ENCODE data around the gene MYOCOS. TPM values are rescaled to one million over a fixed set of nuclear protein-coding genes. Genes with fewer than 3 reads are reported as not detected.

MYOCOS gene
- total RNA-seq, 1 donor: under 0.01 TPM

DNA sequence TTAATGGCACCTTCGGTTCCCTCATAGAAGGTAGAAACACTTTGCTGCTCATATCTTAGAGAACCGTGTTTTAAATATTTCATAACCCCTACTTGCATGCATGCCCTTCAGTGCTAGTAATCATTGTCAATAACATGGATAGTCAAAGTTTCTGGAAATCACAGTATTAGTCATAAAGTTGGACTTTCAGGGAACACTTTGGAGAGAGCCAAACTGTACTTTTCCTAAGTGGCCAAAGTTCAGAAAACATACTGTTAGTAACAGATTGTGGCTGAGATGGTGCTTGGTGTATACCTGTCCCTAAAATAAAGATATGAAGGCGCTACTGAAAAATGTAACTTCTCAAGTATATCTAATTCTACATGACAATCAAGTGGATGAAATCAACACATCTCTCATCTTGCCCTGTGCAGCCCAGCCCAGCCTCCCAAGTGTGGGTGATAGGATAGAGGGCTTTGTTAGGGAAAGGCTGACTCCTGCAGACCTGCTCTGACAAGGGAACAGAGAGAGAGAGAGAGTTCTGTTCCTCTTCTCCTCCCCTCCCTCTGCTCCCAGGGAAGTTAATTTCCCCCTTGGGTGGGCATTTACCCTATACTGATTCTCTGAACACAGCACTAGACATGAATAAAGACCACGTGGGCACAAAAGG, 16.0 kb downstream of the MYOCOS start:
- H3K4me3 ChIP-seq (ENCODE audit: low read depth, low read length): no peak overlapping the region
- TF ChIP-seq, protein P1, sequence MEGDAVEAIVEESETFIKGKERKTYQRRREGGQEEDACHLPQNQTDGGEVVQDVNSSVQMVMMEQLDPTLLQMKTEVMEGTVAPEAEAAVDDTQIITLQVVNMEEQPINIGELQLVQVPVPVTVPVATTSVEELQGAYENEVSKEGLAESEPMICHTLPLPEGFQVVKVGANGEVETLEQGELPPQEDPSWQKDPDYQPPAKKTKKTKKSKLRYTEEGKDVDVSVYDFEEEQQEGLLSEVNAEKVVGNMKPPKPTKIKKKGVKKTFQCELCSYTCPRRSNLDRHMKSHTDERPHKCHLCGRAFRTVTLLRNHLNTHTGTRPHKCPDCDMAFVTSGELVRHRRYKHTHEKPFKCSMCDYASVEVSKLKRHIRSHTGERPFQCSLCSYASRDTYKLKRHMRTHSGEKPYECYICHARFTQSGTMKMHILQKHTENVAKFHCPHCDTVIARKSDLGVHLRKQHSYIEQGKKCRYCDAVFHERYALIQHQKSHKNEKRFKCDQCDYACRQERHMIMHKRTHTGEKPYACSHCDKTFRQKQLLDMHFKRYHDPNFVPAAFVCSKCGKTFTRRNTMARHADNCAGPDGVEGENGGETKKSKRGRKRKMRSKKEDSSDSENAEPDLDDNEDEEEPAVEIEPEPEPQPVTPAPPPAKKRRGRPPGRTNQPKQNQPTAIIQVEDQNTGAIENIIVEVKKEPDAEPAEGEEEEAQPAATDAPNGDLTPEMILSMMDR (IDR thresholded peaks at IDR 0.05; ENCODE audit: insufficient read depth, low read depth, low read length): no peak
- no peak for DNase-seq (ENCODE audit: low read depth)

DNA sequence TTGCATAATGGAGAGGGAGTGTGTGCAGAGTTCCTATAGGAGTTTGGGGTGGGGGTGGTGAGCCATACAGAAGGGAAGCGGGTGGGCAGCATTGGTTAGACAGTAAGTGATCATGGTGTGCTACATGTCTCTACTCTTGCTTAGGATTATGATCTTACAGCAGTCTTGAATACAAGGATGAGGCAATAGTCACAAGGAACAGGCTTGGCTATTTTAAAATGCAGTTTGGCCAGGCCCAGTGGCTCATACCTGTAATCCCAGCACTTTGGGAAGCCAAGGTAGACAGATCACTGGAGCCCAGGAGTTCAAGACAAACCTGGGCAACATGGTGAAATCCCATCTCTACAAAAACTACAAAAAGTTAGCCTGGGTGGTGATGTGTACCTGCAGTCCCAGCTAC, 18.2 kb downstream of the MYOCOS start:
- no peak for DNase-seq (ENCODE audit: low read depth)
- TF ChIP-seq, protein P1 (IDR thresholded peaks at IDR 0.05; ENCODE audit: insufficient read depth, low read depth, low read length): no peak
- no peak overlapping the region for H3K4me3 ChIP-seq (ENCODE audit: low read depth, low read length)

DNA sequence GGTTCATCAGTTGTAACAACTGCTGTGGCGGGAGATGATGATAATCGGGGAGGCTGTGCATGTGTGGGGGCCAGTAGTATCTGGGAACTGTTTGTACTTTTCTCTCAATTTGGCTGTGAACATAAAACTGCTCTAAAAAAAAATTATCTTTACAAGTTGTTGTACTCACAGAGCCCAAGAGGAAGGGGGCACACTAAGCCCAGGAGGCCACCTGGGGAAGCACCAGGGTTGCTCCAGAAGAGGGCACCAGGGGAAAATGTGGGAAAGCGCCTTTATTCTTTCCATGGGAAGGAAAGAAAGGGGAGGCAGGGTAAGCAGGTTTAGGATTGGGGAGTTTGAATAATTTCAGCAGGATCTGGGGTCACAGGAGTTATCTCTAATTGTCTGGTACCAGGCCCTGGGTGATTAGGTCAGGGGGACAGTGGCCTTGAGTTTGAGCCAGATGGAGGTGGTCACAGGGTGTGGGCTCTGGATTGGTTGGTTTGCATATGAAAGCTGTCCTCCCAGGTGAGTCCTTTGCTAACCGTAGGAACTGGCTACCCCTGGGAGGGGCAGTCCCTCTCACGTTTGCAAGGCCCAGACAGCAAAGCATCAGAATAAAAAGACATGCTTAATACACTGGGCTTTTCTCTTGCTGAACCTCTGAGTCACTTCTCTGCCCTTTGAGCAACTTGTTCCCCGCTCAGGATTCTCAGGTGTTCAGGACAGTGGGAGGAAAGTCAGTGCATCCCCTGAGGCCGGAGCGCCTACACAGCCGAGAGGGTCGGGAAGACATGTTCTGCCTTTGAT, 19.2 kb downstream of the MYOCOS start:
- TF ChIP-seq, protein P1 (IDR thresholded peaks at IDR 0.05; ENCODE audit: insufficient read depth, low read depth, low read length): no peak
- H3K4me3 ChIP-seq (ENCODE audit: low read depth, low read length): no peak overlapping the region
- DNase-seq (ENCODE audit: low read depth): no peak

DNA sequence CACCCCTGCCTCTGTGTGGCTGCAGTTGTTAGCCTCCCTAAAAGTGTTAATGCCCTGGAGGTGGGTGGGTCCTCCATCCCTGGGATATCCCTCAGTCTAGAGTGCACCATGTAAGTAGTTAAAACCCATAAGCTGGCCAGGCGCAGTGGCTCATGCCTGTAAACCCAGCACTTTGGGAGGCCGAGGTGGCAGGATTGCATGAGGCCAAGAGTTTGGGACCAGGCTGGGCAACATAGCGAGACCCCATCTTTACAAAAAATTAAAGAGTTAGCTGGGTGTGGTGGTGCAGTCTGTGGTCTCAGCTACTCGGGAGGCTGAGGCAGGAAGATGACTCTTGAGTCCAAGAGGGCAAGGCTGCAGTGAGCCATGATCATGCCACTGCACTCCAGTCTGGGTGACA, 20.2 kb downstream of the MYOCOS start:
- no peak overlapping the region for H3K4me3 ChIP-seq (ENCODE audit: low read depth, low read length)
- TF ChIP-seq, protein P1 (IDR thresholded peaks at IDR 0.05; ENCODE audit: insufficient read depth, low read depth, low read length): no peak
- no peak for DNase-seq (ENCODE audit: low read depth)

DNA sequence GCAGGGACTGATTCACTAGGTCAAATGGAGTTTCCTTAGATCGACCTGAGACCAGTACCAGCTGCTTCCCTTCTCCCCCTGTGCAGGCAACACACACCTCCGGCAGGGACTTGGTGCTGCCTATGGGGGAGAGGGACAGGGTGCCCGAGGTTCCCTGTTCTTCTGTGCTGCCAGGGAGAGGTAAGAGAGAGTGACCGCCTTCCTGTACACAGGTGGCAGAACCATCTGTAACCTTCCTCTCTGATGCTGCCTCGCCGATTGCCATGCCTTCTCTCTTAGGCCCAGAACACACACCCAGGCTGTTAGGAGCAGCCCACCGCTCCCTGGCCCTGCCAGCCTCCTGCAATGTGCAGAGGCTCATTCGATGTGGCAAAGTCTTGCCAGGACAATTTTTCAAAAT, 21.1 kb downstream of the MYOCOS start:
- no peak for DNase-seq (ENCODE audit: low read depth)
- no peak overlapping the region for H3K4me3 ChIP-seq (ENCODE audit: low read depth, low read length)
- TF ChIP-seq, protein P1 (IDR thresholded peaks at IDR 0.05; ENCODE audit: insufficient read depth, low read depth, low read length): no peak

DNA sequence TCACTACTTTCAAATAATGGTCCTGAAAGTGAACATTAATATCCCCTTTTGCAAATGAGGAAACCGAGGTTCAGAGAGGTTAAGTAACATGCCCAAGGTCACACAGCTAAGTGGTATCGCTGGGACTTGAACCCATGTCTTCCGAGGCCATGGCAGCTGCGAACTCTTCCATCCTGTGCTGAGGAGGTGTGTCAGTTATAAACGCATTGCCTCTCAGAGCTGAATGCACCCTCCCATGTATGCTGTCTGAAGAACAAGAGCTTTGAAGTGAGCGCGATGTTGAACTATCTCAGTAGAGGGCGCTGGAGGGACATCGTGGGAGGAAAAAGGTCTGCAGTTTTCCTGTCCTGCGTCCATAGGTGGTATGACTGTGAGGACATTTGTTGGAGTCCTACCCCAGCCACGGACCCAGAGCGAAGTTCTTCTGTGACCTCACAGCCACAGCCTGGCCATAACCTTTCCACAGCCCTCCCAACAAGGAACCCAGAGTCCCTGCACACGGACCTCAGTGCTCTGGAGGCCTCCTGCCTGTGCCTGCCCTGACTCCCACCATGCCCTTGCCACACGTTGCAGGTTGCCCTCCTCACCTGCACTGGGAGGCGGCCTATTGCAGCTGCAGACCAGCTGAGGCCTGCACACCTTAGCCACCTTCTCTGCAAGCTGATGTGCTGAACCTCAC, 22.9 kb downstream of the MYOCOS start:
- H3K4me3 ChIP-seq (ENCODE audit: low read depth, low read length): no peak overlapping the region
- DNase-seq (ENCODE audit: low read depth): peak; percentile 87
- TF ChIP-seq, protein P1 (IDR thresholded peaks at IDR 0.05; ENCODE audit: insufficient read depth, low read depth, low read length): peak; percentile 90
